Activated CD4-positive, alpha-beta memory T cell treated with anti-CD3 and anti-CD28 coated beads for 36 hours (primary cell): Measurements from ENCODE around the gene EIF3F. TPM values are rescaled to one million over a fixed set of nuclear protein-coding genes. Genes with fewer than 3 reads are reported as not detected.

Experiments used
- CTCF ChIA-PET: fragments of 350-600 bp; sonication (Branson Sonifier 250); formaldehyde crosslinking; loops from one replicate; lab custom pipeline; 2021; ENCODE audit warnings: antibody characterized with exemption, inconsistent platforms; lab: Charles Lee
- POLR2A ChIA-PET: fragments of 350-600 bp; sonication (Branson Sonifier 250); formaldehyde crosslinking; loops from one replicate; lab custom pipeline; 2021; ENCODE audit warnings: antibody characterized with exemption; lab: Charles Lee
- DNase-seq: peaks from one replicate; pipeline ENCODE4 v3.0.0-alpha.2; 2020
- H3K27ac Mint-ChIP-seq: one replicate; pipeline ENCODE4 v1.8.0; 2021; ENCODE audit warnings: mixed read lengths
- H3K27me3 Mint-ChIP-seq: one replicate; pipeline ENCODE4 v1.8.0; 2021; ENCODE audit warnings: mixed read lengths
- H3K36me3 Mint-ChIP-seq: one replicate; pipeline ENCODE4 v1.8.0; 2021; ENCODE audit warnings: mixed read lengths
- H3K4me1 Mint-ChIP-seq: one replicate; pipeline ENCODE4 v1.8.0; 2021; ENCODE audit warnings: low read depth, mixed read lengths
- H3K4me3 Mint-ChIP-seq: one replicate; pipeline ENCODE4 v1.8.0; 2021; ENCODE audit warnings: mild to moderate bottlenecking, mixed read lengths
- H3K9me3 Mint-ChIP-seq: one replicate; pipeline ENCODE4 v1.8.0; 2021; ENCODE audit warnings: mixed read lengths
- intact Hi-C: fragments of 100-400 bp; cut with micrococcal nuclease; formaldehyde crosslinking; loops from one replicate; pipeline ENCODE4 v1.15.1; 2023
- total RNA-seq, 2 experiments: library from RNA; stranded (reverse); gene quantifications; one replicate each; pipeline ENCODE4 v1.2.3, GENCODE V29; 2021

The EIF3F gene
- total RNA-seq, 2 experiments from 2014 or later: 309 to 319 TPM

- peaks cover 9% of the 10 kb centered on the region for H3K27me3 Mint-ChIP-seq
- no peak for DNase-seq
- intact Hi-C loops: no loop called here
- H3K36me3 Mint-ChIP-seq: no peaks in the 10 kb centered on the region
- H3K4me3 Mint-ChIP-seq: no peak overlapping the region
- no peaks in the 10 kb centered on the region for H3K9me3 Mint-ChIP-seq
- CTCF ChIA-PET: no interaction called here
- H3K4me1 Mint-ChIP-seq: no peaks in the 10 kb centered on the region
- POLR2A ChIA-PET: no interaction called here
- no peak overlapping the region for H3K27ac Mint-ChIP-seq
Observed at GRCh38 chr11:8045839-8046238, 58.7 kb downstream of the EIF3F start.

DNA sequence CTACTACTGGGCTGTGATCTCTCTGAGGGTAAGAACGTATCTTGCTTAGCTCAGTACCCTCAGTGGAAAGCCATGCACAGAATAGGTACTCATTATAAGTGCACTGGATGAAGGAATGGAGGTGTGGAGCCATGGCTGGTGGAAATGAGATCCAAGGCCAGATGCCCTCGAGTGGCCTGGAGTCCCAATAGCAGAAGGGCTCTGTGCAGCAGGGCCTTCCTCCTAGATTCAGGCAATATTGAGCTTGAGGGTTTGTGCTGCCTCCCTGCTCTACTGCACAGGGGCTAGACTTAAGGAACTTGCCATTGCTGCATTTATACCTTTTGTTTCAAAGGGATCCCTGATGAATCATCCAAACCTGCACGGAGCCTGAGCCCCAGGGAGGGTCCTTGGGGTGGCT, 60.2 kb downstream of the EIF3F start:
- H3K27ac Mint-ChIP-seq: no peak overlapping the region
- H3K27me3 Mint-ChIP-seq: peaks cover 11% of the 10 kb centered on the region
- no peaks in the 10 kb centered on the region for H3K36me3 Mint-ChIP-seq
- intact Hi-C loops: no loop called here
- H3K9me3 Mint-ChIP-seq: no peaks in the 10 kb centered on the region
- no peak for DNase-seq
- CTCF ChIA-PET: interaction anchor here (0.6 to 1.0 kb wide), 4 partner anchors 14 to 52 kb away, joined by 3 to 4 read pairs (median 3); no protein-coding TSS in a partner anchor
- H3K4me1 Mint-ChIP-seq: no peaks in the 10 kb centered on the region
- no peak overlapping the region for H3K4me3 Mint-ChIP-seq
- POLR2A ChIA-PET: no interaction called here

- intact Hi-C loops: no loop called here
- CTCF ChIA-PET: interaction anchor here (1.7 kb wide), 1 partner anchor 50 kb away, joined by 6 read pairs; no protein-coding TSS in a partner anchor
Observed at GRCh38 chr11:8049084-8049483, 61.9 kb downstream of the EIF3F start.

More at GRCh38 chr11:8049084-8049483, 61.9 kb downstream of the EIF3F start:
- POLR2A ChIA-PET: no interaction called here
- Mint-ChIP-seq H3K9me3 (no peaks in the 10 kb centered on the region), H3K27ac (no peak overlapping the region), H3K4me3 (no peak overlapping the region), H3K4me1 (no peaks in the 10 kb centered on the region), H3K27me3 (peaks cover 10% of the 10 kb centered on the region), H3K36me3 (no peaks in the 10 kb centered on the region)
- DNase-seq: no peak

Other genes with a start within 250 kb of the EIF3F start
- not detected for gene OR5P2, start 190.4 kb upstream of the EIF3F start, total RNA-seq
- gene OR5P3, start 156.5 kb upstream of the EIF3F start, total RNA-seq: not detected
- gene OR10A6, start 56.1 kb upstream of the EIF3F start, total RNA-seq: not detected
- gene OR10A3, start 45.6 kb upstream of the EIF3F start, total RNA-seq: not detected
- gene NLRP10, start 21.9 kb upstream of the EIF3F start, total RNA-seq: not detected
- gene TUB, start 93.9 kb downstream of the EIF3F start, total RNA-seq: under 1 TPM; 0.36 to 0.58 TPM
- 1 to 10 TPM; 5.0 to 5.6 TPM for gene RIC3, start 181.7 kb downstream of the EIF3F start, total RNA-seq